ENCODE data around the gene SLC6A20.
A peak's percentile ranks its signal among the peaks of the same experiment; 100 is the strongest.
"Not testable (repeated sequence)": the region's sequence is repeated elsewhere in the genome, so short reads cannot be mapped to it uniquely, and the experiment has no call there.

SLC6A20 gene

DNA sequence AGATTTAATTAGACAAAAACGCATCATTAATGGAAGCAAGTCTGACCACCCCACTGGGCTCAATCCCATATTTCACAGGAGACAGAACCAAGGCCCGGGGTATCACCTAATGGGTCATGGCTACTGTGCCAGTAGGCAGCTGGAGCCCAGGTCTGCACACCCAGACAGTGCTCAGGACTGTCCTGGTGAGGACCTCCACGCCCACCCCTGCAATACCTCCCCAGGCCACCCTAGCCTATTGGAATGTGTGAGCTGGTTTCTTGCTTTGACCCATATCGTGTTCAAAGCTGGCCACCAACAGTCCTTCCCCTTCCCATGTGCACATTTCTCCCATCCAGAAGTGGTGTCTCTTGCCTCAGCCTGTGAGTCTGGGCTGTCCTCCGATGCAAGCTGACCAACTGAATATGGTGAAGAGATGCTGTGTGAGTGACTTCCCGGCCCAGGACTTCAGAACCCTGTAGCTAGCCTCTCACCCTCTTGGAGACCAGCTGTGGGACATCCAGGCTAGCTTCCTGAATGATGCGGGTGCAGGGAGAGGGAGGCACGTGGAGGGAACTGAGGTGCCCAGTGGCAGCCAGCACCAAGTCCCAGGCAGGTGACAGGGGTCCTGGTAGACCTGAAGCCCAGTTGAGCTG lies 19.1 kb downstream of the SLC6A20 start:
- DNase-seq: no peak

DNA sequence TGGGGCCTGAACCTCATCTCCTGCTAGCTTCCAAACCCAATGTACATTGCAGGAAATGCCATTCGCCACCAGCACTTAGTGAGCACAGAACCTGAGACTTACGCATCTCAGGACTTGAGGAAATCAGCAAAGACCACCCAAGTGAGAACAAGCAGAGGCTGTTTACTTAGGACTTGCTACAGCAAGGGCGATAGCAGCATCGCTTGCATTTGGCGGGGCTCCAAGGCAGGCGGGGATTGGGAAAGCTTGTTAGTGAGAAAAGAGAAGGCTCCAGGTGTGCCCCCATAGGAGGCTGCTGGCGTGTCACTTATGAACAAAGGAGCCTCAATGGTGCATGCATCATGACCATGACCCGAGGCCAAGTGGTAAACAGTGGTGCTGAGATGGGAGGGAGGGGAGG lies 19.7 kb downstream of the SLC6A20 start:
- DNase-seq: no peak

DNA sequence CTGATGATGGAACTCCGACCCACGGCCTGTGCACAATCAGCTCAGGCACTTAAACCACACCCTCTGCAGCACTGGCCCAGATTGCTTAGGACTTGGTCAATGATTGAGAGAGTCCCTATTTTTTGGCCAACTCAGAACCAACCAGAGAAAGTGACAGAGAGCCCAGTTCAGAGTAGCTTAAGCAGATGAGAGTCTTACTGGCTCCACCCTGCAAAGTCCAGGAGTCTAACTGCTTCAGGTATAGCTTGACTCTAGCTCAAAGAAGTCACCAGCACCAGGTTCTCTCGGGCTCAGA lies 20.1 kb downstream of the SLC6A20 start:
- DNase-seq: no peak

GRCh38 chr3:45775571-45776300 lies 20.6 kb downstream of the SLC6A20 start:
- no peak for DNase-seq

DNA sequence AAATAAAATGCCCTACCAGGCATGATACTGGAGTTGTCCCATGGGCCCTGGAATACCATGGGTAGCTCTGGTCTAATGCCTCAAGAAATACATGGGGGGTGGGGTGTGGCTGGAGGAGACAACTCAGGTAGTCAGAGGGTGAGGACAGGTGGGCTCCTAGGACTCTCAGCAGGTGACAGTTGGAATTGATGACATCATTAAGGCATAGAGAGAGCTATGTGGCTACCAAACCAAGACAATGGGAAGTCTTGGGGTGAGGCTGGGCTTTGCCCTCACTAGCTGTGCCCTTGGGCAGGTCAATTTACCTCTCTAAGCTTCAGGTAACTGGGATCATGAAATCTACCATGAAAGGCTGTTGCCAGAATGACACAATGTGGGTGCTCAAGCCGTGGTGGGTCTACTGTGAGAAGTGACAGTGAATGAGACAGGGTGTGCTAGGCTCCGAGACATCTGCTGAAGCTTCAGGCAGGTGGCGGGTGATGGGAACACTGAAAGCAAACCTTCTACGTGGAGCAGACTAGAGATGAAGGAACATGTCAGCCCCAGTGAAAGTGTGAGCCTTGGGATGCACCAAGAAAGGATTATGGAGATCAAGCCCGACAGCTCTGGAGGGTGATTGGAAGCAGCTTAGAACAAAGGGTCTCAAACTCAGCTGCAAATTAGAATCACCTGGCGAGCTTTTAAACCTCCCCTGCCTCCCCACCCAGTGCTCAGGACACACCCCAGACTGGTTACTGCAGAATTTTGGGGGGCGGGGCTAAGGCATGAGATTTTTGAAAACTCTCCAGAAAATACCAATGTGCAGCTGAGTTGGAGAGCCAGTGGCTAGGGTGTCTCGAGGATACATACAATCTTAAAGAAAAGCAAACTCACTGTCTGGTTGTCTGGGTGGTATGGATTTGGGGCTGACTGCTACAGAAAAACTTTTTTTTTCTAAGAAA lies 21.5 kb downstream of the SLC6A20 start:
- DNase-seq: no peak

- no peak for DNase-seq
Observed at GRCh38 chr3:45773714-45774449, 22.5 kb downstream of the SLC6A20 start.

DNA sequence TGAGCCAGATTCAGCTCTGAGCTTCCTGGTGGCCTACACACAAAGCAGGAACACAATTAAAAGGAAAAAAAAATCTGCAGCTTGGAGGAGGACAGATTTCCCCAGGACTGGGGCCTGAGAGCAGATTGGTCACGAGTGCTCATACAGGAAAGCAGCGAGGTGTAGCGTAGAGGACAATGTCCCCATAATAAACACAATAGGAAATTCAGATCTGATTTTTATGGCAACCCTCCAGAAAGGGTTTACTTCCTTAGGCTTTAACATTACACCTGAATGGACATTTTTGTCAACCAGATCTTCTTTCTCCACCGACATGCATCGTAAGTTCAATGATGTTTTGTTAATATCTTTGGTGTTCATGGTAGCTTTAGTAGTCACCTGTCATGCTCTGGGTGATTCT lies 23.3 kb downstream of the SLC6A20 start:
- no peak for DNase-seq

DNA sequence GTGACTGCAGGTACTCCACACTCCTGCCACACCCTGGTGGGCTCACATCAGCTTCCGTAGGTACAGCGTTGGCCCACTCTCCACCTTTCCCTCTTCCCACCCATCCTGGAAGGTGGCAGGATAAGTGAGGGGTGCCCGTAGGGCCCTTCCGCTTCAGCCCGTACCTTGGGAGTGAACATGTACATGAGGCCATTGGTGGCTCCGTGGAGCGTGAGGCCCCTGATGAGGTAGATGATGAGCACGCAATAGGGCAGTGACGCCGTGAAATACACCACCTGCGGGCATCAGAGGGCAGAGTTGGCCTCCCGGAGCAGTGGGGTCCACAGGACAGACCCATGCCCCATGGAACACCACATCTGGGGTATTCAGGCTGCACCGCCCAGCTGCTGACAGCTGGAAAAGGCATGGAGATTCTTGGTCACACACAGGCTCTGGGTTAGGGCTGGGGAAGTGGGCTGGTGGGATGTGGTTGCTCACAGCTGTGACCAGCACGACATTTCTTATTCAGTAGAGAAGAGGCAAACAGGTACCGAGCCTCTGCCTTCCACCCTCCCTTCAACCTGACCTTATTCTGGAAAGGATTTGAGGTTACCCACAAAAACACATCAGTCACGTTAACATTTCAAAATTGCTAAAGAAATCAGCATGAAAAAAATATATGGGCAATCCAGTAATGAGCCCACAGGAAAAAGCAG lies 23.8 kb downstream of the SLC6A20 start:
- no peak for DNase-seq

- DNase-seq: no peak
Observed at GRCh38 chr3:45771831-45772230, 24.5 kb downstream of the SLC6A20 start.

DNA sequence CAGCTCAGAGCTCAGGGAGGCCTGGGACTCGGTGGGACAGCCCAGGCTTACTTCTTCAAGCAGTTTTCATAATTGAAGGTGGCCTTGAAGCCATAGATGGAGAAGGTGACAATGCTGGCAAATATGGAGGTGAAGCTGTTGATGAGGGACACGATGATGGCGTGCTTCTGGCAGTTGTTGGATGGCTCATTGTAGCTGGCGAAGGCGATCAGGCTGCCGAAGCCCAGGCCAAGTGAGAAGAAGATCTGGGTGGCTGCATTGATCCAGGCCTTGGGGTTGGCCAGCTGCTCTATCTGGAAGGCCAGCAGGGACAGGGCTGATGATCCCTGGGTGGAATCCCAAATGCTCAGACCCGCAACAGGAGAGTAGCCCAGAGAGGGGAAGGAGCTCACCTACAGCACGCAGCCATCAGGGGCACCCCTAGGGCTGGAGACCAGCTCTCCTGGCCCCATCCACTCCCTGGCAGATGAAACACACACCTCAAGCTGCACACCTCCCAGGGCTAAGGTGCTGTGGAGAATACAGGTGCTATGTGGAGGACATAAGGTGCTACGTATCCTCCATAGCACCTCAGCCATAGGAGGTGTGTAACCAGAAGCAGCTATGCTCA lies 25.1 kb downstream of the SLC6A20 start:
- no peak for DNase-seq

DNA sequence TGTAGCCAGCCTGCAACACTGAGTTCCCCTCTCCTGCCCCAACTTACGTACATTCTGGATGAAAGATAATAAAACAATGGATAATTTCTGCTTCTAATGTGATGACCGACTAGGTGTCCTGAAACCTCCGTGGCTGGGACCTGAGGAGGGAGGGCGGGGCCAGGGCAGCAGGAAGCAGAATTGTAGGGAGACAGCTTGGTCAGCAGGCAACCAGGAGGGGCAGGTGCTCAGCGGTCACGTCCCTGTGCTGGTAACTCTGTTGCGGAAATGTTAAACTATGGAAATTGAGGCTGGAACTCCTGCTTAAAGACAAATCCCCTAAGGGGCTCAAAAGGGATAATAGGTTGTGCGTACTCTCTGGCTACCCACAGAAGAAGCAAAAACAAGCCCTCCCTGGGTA lies 30.4 kb downstream of the SLC6A20 start:
- DNase-seq: no peak

DNA sequence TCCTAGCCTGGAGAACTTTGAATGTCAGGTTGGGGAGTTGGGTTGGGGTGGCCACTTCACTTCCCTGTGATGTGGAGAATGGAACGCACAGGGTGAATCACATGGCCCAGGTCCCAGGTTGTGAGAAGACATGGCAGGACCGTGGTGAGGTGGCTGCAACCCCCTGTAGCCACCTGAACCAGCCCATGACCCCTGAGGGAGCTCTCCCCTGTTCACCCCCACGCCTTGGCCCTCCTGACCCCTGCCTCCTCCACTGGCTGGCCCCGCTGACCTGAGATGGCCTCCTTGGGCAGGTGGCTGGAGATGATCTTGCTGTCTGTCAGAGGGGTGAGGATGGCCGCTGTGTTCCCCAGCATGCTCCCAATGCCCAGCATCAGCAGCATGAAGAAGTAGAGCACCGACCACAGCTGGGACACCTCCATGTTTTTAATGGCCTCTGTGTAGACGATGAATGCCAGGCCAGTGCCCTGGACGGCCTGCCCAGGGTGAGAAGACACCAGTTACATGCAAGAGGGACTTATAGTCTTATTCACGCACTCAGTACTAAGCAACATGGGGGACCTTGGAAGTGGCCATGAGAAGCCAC lies 31.0 kb downstream of the SLC6A20 start:
- DNase-seq: no peak

DNA sequence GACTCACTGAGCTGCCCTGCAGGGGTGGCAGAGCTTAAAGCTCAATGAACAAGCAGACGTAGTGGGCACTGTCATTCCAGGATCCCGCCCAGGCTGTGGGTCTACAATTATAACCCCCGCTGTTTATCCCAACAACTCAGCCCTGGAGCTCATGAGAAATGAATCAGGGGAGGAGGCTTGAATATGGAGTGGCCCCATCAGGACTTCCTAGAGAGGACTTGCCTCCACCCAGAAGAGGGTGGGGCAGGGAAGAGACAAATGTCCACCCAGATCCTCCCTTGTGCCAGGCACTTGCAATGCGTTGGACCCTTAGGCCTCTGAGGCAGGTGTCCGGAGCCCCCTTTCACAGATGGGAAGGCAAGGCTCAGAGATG lies 33.0 kb downstream of the SLC6A20 start:
- DNase-seq: no peak

DNA sequence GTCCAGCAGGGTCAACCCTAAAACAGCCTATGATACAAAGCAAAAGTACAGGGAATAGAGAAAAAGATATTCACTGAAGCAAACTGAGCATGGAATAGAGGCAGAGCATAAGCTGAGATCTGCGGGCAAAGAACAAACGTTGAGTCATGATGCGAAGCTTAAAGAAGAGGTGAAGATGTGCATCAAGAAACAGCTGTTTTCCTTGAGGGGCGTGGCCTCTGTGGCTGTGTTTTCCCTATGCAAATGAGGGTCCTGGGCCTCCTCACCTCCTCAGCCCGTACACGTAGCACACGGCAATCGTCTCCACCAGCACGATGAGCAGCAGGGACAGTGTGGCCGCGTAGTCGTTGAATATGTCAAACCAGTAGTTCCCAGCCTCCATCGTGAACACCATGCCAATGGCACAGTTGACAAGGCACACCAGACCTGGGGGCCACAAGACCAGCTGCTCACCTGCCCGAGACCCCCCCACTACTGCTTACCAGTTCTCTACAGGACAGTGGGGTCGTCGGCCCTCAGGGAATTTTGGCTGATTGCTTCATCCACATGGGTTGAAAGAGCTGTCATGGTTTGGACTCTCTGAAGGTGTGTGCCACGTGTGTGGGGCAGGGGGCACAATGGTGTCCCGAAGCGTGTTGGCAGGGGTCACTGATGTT lies 33.6 kb downstream of the SLC6A20 start:
- no peak for DNase-seq

GRCh38 chr3:45761831-45762230 lies 34.5 kb downstream of the SLC6A20 start:
- DNase-seq: no peak

- DNase-seq: peak; percentile 16
Observed at GRCh38 chr3:45760878-45761711, 35.2 kb downstream of the SLC6A20 start.

GRCh38 chr3:45759851-45760250 lies 36.5 kb downstream of the SLC6A20 start:
- DNase-seq: no peak

DNA sequence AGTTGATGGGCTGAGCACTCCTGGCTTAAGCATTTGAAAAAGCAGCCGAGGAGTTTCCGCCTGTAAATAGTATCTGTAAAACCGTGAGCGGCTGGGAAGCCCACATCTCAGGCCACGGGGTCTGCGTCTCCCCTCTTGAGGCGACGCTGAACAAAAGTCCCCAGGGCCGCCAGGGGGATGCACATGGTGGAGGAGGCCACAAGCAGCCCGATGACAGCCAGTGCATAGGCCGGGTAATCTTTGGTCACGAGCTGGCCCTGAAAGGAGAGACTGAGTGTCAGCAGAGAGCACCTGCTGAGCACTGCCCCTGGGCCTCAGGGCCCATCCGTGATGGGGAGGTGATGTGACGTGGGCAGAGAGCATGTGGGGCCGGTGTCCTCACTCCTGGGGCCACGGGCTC lies 37.5 kb downstream of the SLC6A20 start:
- no peak for DNase-seq

DNA sequence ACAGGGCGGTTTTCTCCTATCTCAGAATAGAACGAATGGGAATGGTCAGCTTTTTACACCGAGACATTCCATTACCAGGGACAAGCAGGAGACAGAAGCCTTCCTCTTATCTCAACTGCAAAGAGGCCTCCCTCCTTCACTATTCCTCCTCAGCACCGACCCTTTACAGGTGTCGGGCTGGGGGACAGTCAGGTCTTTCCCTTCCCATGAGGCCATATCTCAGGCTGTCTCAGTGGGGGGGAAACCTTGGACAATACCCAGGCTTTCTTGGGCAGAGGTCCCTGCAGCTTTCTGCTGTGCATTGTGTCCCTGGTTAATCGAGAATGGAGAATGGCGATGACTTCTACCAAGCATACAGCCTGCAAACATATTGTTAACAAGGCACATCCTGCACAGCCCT lies 39.2 kb downstream of the SLC6A20 start:
- DNase-seq: not testable (repeated sequence)

- no peak for DNase-seq
Observed at GRCh38 chr3:45756055-45756454, 40.3 kb downstream of the SLC6A20 start.
